NCI-H82 treated with DMSO at 0.1 percent for 48 hours (cell line): ENCODE measurements around the gene SLC26A3.
A peak's percentile ranks its signal among the peaks of the same experiment; 100 is the strongest.
"Not testable (repeated sequence)": the region's sequence is repeated elsewhere in the genome, so short reads cannot be mapped to it uniquely, and the experiment has no call there.

Experiments
- DNase-seq: peaks from one replicate; lab custom pipeline; 2025; ENCODE audit not compliant: unreplicated experiment; lab: John Stamatoyannopoulos, UW

The SLC26A3 gene

GRCh38 chr7:107803009-107803610, at the start of gene SLC26A3:
SLC26A3 (minus strand) TSS chr7:107803223; CDS start chr7:107794509, 8,714 bp downstream.
- DNase-seq = no peak

DNA sequence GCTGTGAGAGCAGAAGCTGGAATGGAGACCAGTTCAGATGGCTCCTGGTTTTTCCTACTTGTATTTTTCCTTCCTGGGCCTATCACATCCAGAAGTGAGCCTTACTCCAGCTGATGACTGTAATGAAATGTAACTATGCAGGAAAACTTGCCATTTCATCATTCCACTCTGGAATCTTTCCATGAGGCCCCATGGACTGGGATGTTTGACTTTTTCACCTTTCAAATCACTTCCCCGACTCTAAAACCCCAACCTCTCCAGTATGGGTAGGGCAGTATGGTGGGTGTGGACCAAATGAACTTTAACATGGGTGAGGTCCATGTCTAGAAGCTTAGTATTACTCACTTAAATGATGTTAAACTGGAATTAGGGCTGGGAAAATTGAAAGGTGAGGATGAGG, 47.6 kb upstream of the SLC26A3 start:
- no peak for DNase-seq

GRCh38 chr7:107850216-107850615, 47.2 kb upstream of the SLC26A3 start:
- DNase-seq = no peak

- DNase-seq = not testable (repeated sequence)
Observed at GRCh38 chr7:107848211-107848610, 45.2 kb upstream of the SLC26A3 start.

DNA sequence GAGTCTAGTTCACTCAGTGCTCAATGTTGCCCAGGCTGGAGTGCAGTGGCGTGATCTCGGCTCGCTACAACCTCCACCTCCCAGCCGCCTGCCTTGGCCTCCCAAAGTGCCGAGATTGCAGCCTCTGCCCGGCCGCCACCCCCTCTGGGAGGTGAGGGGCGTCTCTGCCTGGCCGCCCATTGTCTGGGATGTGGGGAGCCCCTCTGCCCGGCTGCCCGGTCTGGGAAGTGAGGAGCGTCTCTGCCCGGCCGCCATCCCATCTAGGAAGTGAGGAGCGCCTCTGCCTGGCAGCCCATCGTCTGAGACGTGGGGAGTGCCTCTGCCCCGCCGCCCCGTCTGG, 44.8 kb upstream of the SLC26A3 start:
- DNase-seq = not testable (repeated sequence)

- no peak for DNase-seq
Observed at GRCh38 chr7:107847168-107847835, 44.3 kb upstream of the SLC26A3 start.

GRCh38 chr7:107846324-107846723, 43.3 kb upstream of the SLC26A3 start:
- peak; percentile 14 for DNase-seq

- no peak for DNase-seq
Observed at GRCh38 chr7:107843184-107843583, 40.2 kb upstream of the SLC26A3 start.

DNA sequence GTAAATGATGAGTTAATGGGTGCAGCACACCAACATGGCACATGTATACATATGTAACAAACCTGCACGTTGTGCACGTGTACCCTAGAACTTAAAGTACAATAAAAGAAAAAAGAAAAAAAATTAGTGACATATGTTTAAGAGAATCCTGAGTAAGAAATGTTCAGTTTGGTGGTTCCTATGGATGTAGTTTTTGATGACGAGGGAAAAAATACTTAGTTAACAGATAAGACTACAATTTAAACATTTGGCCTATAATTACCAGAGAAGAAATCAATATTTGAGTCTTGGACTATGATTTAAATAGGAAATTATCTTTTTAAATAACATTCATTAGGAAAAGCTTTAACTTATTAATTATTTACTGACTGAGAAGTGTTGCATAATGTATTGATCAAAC, 39.2 kb upstream of the SLC26A3 start:
- DNase-seq = no peak

GRCh38 chr7:107838816-107839565, 36.0 kb upstream of the SLC26A3 start:
- no peak for DNase-seq

GRCh38 chr7:107838024-107838601, 35.1 kb upstream of the SLC26A3 start:
- no peak for DNase-seq

GRCh38 chr7:107837145-107837512, 34.1 kb upstream of the SLC26A3 start:
- DNase-seq = no peak

DNA sequence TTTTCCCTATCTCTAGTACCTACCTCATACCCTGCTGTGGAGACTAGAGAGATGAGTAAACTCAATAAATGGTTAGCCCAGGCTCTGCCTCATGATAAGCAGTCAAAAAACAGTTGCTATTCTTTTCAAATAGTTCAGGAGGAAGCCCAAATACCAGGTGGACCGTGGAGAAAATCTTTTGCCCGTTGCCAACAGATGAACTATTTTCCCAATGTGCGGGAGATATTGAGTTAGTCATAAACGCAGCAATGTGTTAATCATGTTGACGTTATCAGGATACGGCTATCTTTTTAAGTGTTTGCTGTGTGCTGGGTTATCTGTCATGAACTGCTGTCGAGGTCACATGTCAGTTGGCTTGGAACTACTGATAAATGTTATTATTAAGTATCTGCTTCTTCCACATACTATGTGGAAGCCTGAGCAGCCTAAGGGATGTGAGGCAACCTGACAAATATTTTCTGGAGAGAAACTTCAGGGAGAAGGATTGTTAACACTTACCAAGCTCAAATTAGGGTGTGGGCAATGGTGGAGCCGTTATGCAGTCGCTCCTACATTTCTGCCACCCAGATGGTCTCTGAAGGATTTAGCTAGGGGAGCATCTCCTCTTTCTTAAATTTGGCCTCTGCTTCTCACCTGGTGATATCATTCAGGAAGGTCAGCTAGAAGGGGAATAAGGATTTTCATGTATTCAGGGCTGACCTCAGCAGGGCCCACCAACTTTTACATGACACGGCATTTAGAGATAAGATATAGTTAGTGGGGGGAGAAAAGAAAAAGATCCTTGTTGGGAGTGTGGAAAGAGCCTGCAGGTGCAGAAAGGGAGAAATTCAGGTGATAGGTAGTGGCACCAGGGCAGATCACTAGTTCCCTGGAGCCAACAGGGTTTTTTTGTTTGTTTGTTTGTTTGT, 33.5 kb upstream of the SLC26A3 start:
- DNase-seq = no peak

GRCh38 chr7:107834401-107834800, 31.4 kb upstream of the SLC26A3 start:
- DNase-seq = no peak

DNA sequence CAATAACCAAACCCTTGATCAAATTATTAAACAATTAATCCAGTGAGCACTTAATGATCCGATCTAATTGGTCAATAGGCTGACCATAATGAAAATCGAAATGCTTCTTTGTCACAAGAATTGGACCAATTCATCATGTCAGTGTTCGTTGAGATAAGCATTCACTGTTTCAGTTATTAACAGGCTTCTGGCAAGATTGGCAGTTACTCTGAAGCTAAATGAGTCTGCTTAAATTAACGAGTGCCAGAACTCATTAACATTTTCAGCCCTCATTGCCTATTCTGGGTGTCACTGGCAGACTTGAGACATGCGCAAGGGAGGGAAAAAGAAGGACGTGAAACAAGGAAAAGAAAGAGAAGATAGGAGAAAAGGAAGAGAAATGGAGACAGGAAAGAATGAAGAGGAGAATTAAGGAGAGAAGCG, 30.7 kb upstream of the SLC26A3 start:
- DNase-seq = no peak

GRCh38 chr7:107830420-107830819, 27.4 kb upstream of the SLC26A3 start:
- DNase-seq = peak; percentile 13

- DNase-seq = no peak
Observed at GRCh38 chr7:107828540-107828939, 25.5 kb upstream of the SLC26A3 start.

DNA sequence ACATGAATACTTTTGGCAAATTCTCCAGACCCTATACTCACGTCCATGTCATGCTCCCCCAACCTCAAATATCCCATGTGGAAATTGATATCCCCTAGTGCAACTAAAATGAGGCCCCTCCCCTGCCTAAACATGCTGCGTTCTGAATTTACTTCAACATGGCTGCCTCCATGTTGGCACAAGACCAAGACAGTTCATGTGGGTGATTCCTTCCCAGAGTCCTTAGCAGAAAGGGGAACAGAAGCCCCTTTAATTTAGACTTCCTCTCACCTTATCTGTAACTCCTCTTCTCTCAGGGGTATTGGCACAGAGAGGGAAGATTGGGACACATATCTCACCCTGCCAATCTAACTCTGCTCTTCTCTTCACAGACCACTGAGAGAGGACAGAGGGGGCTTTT, 24.5 kb upstream of the SLC26A3 start:
- no peak for DNase-seq

GRCh38 chr7:107826451-107826850, 23.4 kb upstream of the SLC26A3 start:
- DNase-seq = no peak

- no peak for DNase-seq
Observed at GRCh38 chr7:107824858-107825257, 21.8 kb upstream of the SLC26A3 start.

DNA sequence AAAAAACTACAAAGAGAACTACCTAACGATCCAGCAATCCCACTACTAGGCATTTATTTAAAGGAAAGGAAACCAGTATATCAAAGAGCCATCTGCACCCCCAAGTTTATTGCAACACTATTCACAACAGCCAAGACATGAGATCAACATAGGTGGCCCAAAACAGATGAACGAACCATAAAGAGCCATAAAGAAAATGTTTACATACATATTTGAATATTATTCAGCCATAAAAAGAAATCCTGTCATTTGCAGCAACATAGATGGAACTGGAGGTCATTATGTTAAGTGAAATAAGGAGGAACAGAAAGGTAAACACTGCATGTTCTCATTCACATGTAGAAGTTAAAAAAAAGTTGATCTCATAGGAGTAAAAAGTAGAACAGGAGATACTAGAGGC, 15.6 kb upstream of the SLC26A3 start:
- DNase-seq = no peak
